HepG2 (cell line): ENCODE data around the gene CCDC183. TPM values are rescaled to one million over a fixed set of nuclear protein-coding genes. Genes with fewer than 3 reads are reported as not detected.
A peak's percentile ranks its signal among the peaks of the same experiment; 100 is the strongest.

ENCODE experiments used
- AHR ChIP-seq: IDR thresholded peaks from 2 replicates; pipeline ENCODE4 v1.6.1; 2018; ENCODE audit warnings: missing genetic modification reagents, missing compliant biosample characterization
- AKNA ChIP-seq: sonication (generic); formaldehyde crosslinking; IDR thresholded peaks from 2 replicates; pipeline ENCODE4 v1.4.0; 2020; ENCODE audit warnings: missing genetic modification reagents, borderline replicate concordance
- GPN1 ChIP-seq: sonication (generic); formaldehyde crosslinking; IDR thresholded peaks from 2 replicates; pipeline ENCODE4 v1.5.1; 2020; ENCODE audit warnings: missing genetic modification reagents, borderline replicate concordance
- HHEX ChIP-seq: IDR thresholded peaks from 2 replicates; pipeline ENCODE4 v1.6.1; 2016; ENCODE audit warnings: control low read depth
- MBD4 ChIP-seq: IDR thresholded peaks from 2 replicates; pipeline ENCODE4 v1.6.1; 2012; ENCODE audit warnings: low read length, inconsistent platforms, borderline replicate concordance
- MTA1 ChIP-seq: sonication (generic); formaldehyde crosslinking; IDR thresholded peaks from 2 replicates; pipeline ENCODE4 v1.4.0; 2020; ENCODE audit warnings: missing genetic modification reagents, mild to moderate bottlenecking, borderline replicate concordance
- MYC ChIP-seq: sonication (generic); formaldehyde crosslinking; IDR thresholded peaks from 2 replicates; pipeline ENCODE4 v1.9.0; 2021; ENCODE audit warnings: missing genetic modification reagents, borderline replicate concordance
- NCOA2 ChIP-seq: sonication (generic); formaldehyde crosslinking; IDR thresholded peaks from 2 replicates; pipeline ENCODE4 v1.8.0; 2022; ENCODE audit warnings: inconsistent platforms
- PRMT3 ChIP-seq: sonication (generic); formaldehyde crosslinking; IDR thresholded peaks from 2 replicates; pipeline ENCODE4 v1.8.1; 2022; ENCODE audit warnings: low read depth, mild to moderate bottlenecking, moderate library complexity, missing genetic modification reagents, borderline replicate concordance
- RAD51 ChIP-seq: fragments of 450-650 bp; IDR thresholded peaks from 2 replicates; pipeline ENCODE4 v1.6.1; 2016; ENCODE audit warnings: borderline replicate concordance
- RARG ChIP-seq: sonication (generic); formaldehyde crosslinking; IDR thresholded peaks from 2 replicates; pipeline ENCODE4 v1.4.0; 2020; ENCODE audit warnings: low read depth, mild to moderate bottlenecking, missing genetic modification reagents
- SOX13 ChIP-seq, 3 experiments: fragments of 450-650 bp in 1 of 3; sonication (generic) in 1 of 3; formaldehyde crosslinking in 1 of 3; IDR thresholded peaks in 2 of 3; conservative IDR thresholded peaks in 1 of 3; 2 replicates each; pipeline versions ENCODE4 v1.5.0 to v1.6.1; 2016 to 2020; ENCODE audit warnings: antibody characterized with exemption in 1 of 3, mild to moderate bottlenecking in 1 of 3, missing compliant biosample characterization in 1 of 3, missing genetic modification reagents in 1 of 3, moderate library complexity in 1 of 3
- ZFX ChIP-seq: sonication (generic); formaldehyde crosslinking; IDR thresholded peaks from 2 replicates; pipeline ENCODE4 v1.4.0; 2020; ENCODE audit warnings: mild to moderate bottlenecking, low read depth, missing genetic modification reagents, moderate library complexity
- ZNF337 ChIP-seq: sonication (generic); formaldehyde crosslinking; IDR thresholded peaks from 2 replicates; pipeline ENCODE4 v1.5.1; 2020; ENCODE audit warnings: missing genetic modification reagents, low read depth, mild to moderate bottlenecking, borderline replicate concordance
- ZNF34 ChIP-seq: sonication (generic); formaldehyde crosslinking; IDR thresholded peaks from 2 replicates; pipeline ENCODE4 v1.4.0; 2020; ENCODE audit warnings: mild to moderate bottlenecking, missing genetic modification reagents, borderline replicate concordance
- ZNF383 ChIP-seq: sonication (generic); formaldehyde crosslinking; IDR thresholded peaks from 2 replicates; pipeline ENCODE4 v1.4.0; 2020; ENCODE audit warnings: missing genetic modification reagents, mild to moderate bottlenecking, borderline replicate concordance
- polyA plus RNA-seq, 8 experiments: library from polyadenylated mRNA; depleted of rRNA in 3 of 8; stranded (reverse) in 7 of 8; unstranded in 1 of 8; fragments of >200 nt; fragmentation: Illumina TruSeq in 4 of 8; extraction: Trizol in 4 of 8; gene quantifications; 2 replicates each; pipeline versions ENCODE4 v1.2.1 to v1.2.3, GENCODE V29; 2011 to 2016; ENCODE audit warnings: low read depth in 4 of 8, missing spikeins in 1 of 8, mixed read lengths in 1 of 8; ENCODE audit not compliant: insufficient read depth in 1 of 8
- total RNA-seq, 5 experiments: library from RNA; depleted of rRNA; stranded (reverse); fragments of >200 nt; fragmentation: Illumina TruSeq; extraction: Trizol; gene quantifications; 2 replicates each; pipeline ENCODE4 v1.2.3, GENCODE V29; 2016; ENCODE audit warnings: low read depth in 1 of 5
- TF ChIP-seq, protein P1 (sequence below): sonication (generic); formaldehyde crosslinking; IDR thresholded peaks from 2 replicates; pipeline ENCODE4 v1.4.0; 2020; ENCODE audit warnings: low read depth, mild to moderate bottlenecking, missing genetic modification reagents
- TF ChIP-seq, protein P2 (sequence below): sonication (generic); formaldehyde crosslinking; IDR thresholded peaks from 2 replicates; pipeline ENCODE4 v1.5.1; 2020; ENCODE audit warnings: missing genetic modification reagents, mild to moderate bottlenecking, borderline replicate concordance

CCDC183 gene
- total and polyA plus RNA-seq, 2 of the 13 experiments (the other 11 are each of a cell fraction or from before 2014, with no cell fraction given) = 5.0 to 66.4 TPM

- TF ChIP-seq NCOA2 (CRISPR knock-in tag) (no peak), RAD51 (no peak), ZFX (CRISPR knock-in tag) (peak; percentile 65; the same call in 1 of the 2 replicates), AKNA (CRISPR knock-in tag) (no peak), ZNF383 (CRISPR knock-in tag) (no peak), MTA1 (CRISPR knock-in tag) (no peak), HHEX (CRISPR knock-in tag) (no peak), PRMT3 (CRISPR knock-in tag) (no peak), ZNF34 (CRISPR knock-in tag) (no peak), MYC (CRISPR knock-in tag) (0 out of 2 replicates have a peak, but pooled peaks have one; percentile 60), RARG (CRISPR knock-in tag) (no peak), SOX13 (IDR thresholded peaks at IDR 0.05) (no peak), SOX13 (CRISPR knock-in tag; conservative IDR thresholded peaks at IDR 0.05 in 1 of 2, IDR thresholded peaks at IDR 0.05 in 1 of 2) (0 out of 4 replicates have a peak, but pooled peaks of 1 of the 2 experiments have one; percentile 5), MBD4 (no peak), AHR (CRISPR knock-in tag) (no peak), ZNF337 (CRISPR knock-in tag) (no peak), GPN1 (no peak; the same call in 1 of the 2 replicates)
- TF ChIP-seq, protein P1, sequence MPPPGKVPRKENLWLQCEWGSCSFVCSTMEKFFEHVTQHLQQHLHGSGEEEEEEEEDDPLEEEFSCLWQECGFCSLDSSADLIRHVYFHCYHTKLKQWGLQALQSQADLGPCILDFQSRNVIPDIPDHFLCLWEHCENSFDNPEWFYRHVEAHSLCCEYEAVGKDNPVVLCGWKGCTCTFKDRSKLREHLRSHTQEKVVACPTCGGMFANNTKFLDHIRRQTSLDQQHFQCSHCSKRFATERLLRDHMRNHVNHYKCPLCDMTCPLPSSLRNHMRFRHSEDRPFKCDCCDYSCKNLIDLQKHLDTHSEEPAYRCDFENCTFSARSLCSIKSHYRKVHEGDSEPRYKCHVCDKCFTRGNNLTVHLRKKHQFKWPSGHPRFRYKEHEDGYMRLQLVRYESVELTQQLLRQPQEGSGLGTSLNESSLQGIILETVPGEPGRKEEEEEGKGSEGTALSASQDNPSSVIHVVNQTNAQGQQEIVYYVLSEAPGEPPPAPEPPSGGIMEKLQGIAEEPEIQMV (CRISPR knock-in tag) = no peak
- TF ChIP-seq, protein P2, sequence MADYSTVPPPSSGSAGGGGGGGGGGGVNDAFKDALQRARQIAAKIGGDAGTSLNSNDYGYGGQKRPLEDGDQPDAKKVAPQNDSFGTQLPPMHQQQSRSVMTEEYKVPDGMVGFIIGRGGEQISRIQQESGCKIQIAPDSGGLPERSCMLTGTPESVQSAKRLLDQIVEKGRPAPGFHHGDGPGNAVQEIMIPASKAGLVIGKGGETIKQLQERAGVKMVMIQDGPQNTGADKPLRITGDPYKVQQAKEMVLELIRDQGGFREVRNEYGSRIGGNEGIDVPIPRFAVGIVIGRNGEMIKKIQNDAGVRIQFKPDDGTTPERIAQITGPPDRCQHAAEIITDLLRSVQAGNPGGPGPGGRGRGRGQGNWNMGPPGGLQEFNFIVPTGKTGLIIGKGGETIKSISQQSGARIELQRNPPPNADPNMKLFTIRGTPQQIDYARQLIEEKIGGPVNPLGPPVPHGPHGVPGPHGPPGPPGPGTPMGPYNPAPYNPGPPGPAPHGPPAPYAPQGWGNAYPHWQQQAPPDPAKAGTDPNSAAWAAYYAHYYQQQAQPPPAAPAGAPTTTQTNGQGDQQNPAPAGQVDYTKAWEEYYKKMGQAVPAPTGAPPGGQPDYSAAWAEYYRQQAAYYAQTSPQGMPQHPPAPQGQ (CRISPR knock-in tag) = no peak
These were observed 4.4 kb upstream of the CCDC183 start (continued) for GRCh38 chr9:136791516-136792276.
